Stimulated activated CD8-positive, alpha-beta memory T cell treated with anti-CD3 and anti-CD28 coated beads, Interleukin-15, amount 100 ng/mL, for 24 hours (primary cell): Measurements from ENCODE around the gene CEP170.

Experiments used
- DNase-seq: peaks from one replicate; pipeline ENCODE4 v3.0.0-alpha.2; 2020; ENCODE audit warnings: low read depth

Gene CEP170

GRCh38 chr1:243267914-243268653 lies 13.0 kb upstream of the CEP170 start:
- DNase-seq = no peak

DNA sequence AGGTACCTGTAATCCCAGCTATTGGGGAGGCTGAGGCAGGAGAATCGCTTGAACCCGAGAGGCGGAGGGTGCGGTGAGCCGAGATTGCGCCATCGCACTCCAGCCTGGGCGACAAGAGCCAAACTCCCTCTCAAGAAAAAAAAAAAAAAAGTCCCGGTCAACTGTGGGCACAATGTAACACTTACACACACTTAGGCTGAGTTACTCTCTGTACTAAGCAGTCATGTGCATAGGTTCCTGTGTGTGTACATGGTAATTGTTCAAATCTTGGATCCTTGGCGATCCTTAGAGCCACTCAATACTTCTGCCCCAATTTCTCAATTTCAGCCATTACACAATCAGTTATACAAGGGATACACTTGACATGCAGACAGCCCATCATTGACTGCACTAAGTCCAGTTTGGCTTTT lies 12.4 kb upstream of the CEP170 start:
- no peak for DNase-seq

GRCh38 chr1:243266231-243266630 lies 11.2 kb upstream of the CEP170 start:
- DNase-seq = no peak

DNA sequence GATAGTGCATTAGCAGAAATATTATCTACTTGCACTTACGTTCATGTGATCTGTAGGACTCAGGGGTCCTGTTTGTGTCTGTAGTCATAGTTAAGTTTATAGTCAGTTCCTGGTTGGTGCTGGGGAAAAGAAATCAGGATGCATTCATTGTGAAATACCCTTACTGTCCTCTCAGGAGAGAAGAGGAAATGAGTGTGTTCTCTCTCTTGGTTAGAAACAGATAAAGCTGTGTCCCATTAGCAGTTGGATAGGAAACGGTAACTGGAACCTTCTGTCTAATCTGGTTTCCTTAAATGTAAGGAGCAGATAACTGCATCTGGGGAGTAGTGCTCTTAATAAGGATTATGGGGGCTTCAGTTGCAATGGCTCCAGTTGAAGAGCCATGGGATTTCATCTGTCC lies 9.6 kb upstream of the CEP170 start:
- no peak for DNase-seq

DNA sequence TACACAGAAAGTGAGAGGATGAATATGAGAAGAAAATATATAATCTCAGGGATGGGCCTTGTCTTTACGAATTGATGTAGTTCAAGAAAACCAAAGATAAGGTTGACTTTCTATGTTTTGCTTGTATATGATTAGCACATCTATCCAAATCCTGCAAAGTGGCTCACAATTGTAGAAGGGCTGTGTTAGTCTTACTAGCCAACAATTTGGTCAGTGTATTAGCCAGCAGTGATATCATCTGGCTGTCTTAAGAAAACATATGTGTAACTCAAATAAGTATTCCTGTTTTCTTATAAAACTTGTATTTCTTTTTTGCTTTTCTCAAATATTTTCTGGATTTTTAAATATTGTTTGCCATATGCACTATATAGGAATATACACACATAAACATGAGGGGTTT lies 6.3 kb upstream of the CEP170 start:
- DNase-seq = no peak

- DNase-seq = no peak
These were observed 5.3 kb upstream of the CEP170 start for GRCh38 chr1:243260221-243260880.

- no peak for DNase-seq
These were observed 3.6 kb upstream of the CEP170 start for GRCh38 chr1:243258731-243259130.

DNA sequence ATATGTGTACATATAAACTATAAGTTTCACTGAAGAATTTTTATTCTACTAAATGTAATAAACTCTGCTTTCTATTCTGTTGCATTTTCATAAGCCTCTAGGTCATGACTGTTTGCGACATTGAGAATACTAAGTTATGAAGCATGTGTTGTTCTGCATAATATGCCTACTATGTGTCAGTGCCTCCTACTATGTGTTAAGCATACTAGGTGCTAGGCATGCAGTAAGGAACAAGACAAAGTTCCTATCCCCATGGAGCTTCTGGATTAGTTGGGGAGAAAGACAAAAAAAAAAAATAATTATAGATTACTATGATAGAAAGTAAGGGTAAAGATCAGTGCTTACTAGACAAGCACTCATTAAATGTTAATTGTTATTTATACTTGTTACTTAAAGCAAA lies 2.1 kb upstream of the CEP170 start:
- DNase-seq = no peak

- DNase-seq = no peak
These were observed 1.5 kb upstream of the CEP170 start for GRCh38 chr1:243256590-243256989.

DNA sequence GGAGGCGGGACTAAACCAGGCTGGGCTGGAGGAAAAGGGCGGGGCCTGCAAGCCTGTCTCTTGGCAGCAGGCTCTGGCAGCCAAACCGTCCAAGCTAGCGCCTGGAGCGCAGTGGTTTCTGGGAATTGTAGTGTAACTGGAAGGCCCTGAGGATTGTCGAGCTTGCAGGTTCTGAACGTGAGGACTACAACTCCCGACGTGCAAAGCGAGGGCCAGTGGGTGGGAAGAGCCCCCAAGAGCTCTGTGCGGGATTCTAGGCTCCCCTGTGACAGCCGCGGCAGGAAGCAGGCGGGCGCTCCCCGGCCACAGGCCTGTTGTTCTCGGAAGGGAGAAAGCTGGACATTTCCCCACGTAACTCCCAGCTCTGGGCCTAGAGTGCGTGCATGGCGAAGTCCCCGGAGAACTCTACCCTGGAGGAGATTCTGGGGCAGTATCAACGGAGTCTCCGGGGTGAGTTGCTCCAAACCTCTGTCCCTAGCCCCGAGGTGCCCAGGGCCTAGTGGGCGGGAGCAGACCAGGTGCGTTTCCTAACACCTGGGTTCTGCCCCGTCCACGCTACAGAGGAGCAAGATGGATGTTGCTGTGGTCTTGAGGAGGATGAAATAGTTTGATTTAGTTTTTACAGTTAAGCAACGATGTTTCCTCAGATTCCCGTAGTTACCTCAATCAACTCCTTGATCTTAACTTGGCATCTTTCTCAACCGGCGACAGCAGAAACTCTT lies 871 bp upstream of the CEP170 start, which contains the start of gene SDCCAG8:
TSS of gene SDCCAG8 (plus strand) at position 251 of the 722 bp plus-strand sequence. CDS start at position 384, 133 bp downstream.
- peak; percentile 66 for DNase-seq

- no peak for DNase-seq
These were observed 701 bp downstream of the CEP170 start for GRCh38 chr1:243254233-243254926.

GRCh38 chr1:243253926-243254232 lies 1.2 kb downstream of the CEP170 start:
- DNase-seq = no peak

GRCh38 chr1:243253211-243253925 lies 1.7 kb downstream of the CEP170 start:
- no peak for DNase-seq

GRCh38 chr1:243251539-243251938 lies 3.5 kb downstream of the CEP170 start:
- DNase-seq = no peak

- no peak for DNase-seq
These were observed 5.0 kb downstream of the CEP170 start for GRCh38 chr1:243250102-243250501.

DNA sequence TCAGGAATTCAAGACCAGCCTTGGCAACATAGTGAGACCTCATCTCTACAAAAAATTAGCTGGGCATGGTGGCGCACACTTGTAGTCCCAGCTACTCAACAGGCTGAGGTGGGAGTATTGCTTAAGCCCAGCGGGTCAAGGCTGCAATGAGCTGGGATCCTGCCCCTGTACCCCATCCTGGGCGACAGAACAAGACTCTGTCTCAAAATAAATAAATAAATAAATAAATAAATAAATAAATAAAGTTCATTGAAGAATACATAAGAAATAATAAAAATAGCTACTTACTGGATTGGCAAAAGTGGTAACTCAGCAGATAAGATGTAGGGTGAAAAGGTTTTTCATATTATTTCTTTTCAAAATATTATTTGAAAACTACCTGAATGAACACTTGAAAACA lies 5.9 kb downstream of the CEP170 start:
- no peak for DNase-seq

GRCh38 chr1:243247901-243248300 lies 7.2 kb downstream of the CEP170 start:
- DNase-seq = no peak

GRCh38 chr1:243246916-243247315 lies 8.2 kb downstream of the CEP170 start:
- no peak for DNase-seq

DNA sequence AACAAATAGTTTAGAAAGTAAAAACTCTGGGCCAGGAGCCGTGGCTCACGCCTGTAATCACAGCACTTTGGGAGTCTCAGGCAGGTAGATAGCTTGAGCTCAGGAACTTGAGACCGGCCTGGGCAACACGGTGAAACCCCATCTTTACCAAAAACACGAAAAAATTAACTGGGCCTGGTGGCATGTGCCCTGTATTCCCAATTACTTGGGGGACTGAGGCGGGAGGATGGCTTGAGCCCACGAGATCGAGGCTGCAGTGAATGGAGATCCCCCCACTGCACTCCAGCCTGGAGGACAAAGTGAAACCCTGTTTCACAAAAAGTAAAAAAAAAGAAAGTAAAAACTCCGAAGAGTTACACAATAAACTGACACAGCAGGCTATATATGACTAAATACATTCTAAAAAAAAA lies 10.6 kb downstream of the CEP170 start:
- DNase-seq = no peak

DNA sequence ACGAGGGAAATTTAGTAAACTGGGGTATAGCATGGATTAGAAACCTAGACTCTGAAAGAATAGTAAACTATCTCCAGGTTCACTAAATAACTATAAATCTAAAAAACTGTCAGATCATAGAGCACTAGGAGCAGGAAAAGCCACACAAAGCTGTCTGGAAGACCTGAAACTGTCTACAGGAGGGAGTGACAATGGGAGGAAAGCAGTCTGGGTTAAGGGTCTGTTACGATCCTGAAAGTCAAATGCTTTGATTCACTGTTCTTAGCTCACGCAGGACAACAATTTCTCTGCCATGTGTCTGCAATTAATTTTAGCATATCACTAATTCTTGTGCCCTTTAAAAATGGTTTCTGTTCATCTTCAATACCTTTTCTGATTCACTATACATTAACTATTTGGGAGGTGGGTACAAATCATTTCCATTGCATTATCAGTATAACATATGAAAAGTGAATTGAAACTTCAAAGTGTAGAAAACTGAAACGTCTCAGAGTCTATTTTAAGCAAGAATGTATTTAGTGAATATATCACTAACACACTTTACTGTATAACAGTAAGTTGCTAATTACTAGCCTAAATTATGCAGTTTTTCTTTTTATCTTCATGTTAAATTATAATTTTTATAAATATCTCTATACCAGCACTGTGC lies 18.4 kb downstream of the CEP170 start:
- no peak for DNase-seq

- DNase-seq = no peak
These were observed 20.0 kb downstream of the CEP170 start for GRCh38 chr1:243234978-243235647.
